Activated T-cell treated with anti-CD3 and anti-CD28 coated beads, Interleukin-2, amount 50 U/mL, for 4 hours (primary cell): ENCODE data around the gene NME3. TPM values are rescaled to one million over a fixed set of nuclear protein-coding genes. Genes with fewer than 3 reads are reported as not detected.

Experiments used
- ATAC-seq, 2 donors: fragments of 200-7000 bp; cut with Tn5 transposase; one replicate each; pipeline ENCODE4 v1.10.0; 2021
- DNase-seq: peaks from one replicate; pipeline ENCODE4 v3.0.0-alpha.2; 2020
- H3K27me3 Mint-ChIP-seq: one replicate; pipeline ENCODE4 v1.8.0; 2021; ENCODE audit warnings: low read depth, mixed read lengths
- H3K36me3 Mint-ChIP-seq: one replicate; pipeline ENCODE4 v1.8.0; 2022; ENCODE audit warnings: mixed read lengths; ENCODE audit not compliant: insufficient read depth
- H3K4me1 Mint-ChIP-seq: one replicate; pipeline ENCODE4 v1.8.0; 2021; ENCODE audit warnings: low read depth, mixed read lengths
- H3K4me3 Mint-ChIP-seq: one replicate; pipeline ENCODE4 v1.8.0; 2021; ENCODE audit warnings: mild to moderate bottlenecking, moderate library complexity, mixed read lengths
- H3K9me3 Mint-ChIP-seq: one replicate; pipeline ENCODE4 v1.8.0; 2021; ENCODE audit warnings: mixed read lengths
- total RNA-seq, 3 donors: library from RNA; stranded (reverse); gene quantifications; one replicate each; pipeline ENCODE4 v1.2.1, GENCODE V29; 2021

The NME3 gene
- 10 to 100 TPM; 37.2 to 37.6 (median 37.4) TPM for total RNA-seq

DNA sequence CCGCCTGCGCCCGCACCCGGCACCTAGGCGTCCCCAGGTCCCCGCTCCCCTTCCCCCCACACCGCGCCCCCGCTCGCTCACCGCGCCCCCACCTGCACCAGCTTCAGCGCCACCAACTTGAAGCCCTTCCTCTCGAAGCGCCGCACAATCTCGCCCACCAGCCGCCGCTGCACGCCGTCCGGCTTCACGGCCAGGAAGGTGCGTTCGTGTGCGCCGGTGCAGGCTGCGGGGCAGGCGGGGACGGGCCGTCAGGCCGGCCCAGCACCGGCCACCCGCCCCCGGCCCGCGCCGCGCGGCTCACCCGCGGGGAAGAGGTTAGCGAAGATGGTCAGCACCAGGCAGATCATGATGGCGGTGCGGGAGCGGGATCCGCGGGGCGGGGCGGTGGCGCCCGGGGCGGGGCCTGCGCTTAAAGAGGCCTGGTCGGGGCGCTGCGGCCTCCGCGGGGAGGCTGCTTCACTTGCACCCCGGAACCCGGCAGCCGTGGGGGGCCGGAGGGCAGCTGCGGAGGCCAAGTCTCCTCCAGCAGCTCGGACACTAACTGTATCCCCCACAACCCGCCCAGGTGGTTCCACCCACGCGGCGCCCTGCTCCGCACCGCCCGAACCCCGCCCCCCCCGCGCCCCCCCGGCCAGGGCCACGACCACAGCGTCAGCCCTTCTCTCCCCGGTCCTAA lies at the start of gene NME3:
NME3 (minus strand) TSS at position 356 of the 676 bp plus-strand sequence; CDS start at position 347, 9 bp downstream.
- ATAC-seq (peak; percentile 48 to 49), DNase-seq (peak; percentile 69)
- peak within 1 kb of the TSS; percentile 100 for H3K4me3 Mint-ChIP-seq
- H3K36me3 Mint-ChIP-seq: peaks cover 10% of the 10 kb centered on the region
- H3K27me3 Mint-ChIP-seq: no peaks in the 10 kb centered on the region
- no peaks in the 10 kb centered on the region for H3K9me3 Mint-ChIP-seq
- H3K4me1 Mint-ChIP-seq: peaks cover 14% of the 10 kb centered on the region

DNA sequence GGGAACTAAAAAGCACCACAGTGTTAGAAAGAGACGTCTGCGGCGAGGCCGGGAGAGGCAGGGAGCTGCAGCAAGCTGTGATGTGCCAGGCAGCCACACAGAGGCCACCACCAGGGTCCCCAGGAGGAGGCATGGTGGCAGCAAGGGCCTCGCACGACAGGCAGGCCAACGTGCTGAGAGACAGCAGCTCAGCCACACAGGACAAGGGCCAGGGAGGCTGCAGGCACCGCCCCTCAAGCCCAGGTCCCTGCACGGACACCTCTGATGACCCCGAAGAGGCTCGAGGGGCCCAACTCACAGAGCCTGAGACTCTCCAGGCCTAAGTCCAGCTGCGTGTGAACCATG lies 49.6 kb upstream of the NME3 start:
- Mint-ChIP-seq H3K9me3 (no peaks in the 10 kb centered on the region), H3K36me3 (peaks cover 2% of the 10 kb centered on the region), H3K4me3 (no peak overlapping the region), H3K27me3 (no peaks in the 10 kb centered on the region), H3K4me1 (peaks cover 18% of the 10 kb centered on the region)
- DNase-seq (no peak), ATAC-seq (no peak)

DNA sequence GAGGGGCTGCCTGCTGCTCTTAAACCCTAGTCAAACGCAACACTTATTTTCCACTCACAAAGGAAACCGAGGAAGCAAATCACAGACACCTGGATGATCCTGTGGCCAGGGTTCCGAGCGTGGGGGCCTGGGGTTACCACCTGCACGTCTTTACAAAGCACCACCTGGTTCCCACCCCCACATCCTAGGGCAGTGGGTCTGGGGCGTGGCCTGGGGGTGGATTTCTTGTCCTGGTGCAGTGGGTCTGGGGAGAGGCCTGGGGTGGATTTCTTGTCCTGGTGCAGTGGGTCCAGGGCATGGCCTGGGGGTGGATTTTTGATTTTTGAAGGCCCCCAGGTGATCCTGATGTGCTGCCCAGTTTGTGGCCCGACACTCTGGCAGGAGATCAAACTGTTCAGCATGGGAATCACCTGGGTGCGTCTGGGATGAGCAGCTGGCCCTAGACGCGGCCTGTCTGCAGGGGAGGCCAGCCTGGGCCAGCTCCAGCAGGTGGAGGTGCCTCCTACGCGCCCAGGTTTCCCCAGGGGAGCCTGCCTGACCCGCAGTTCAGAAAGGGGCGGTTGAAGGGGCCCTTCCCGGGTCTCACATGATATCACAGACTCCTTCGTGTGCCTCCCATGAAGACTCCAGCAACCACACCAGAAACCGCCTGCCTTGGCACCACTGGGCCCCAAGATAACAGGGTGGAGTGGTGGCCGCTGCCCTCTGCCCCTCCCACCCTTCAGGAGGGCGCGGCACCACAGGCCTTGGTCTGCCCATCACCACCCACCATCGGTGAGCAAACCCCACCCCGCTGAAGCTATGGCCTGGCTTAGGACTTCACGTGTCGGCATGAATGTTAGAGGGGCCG lies 49.0 kb upstream of the NME3 start:
- no peaks in the 10 kb centered on the region for H3K27me3 Mint-ChIP-seq

DNA sequence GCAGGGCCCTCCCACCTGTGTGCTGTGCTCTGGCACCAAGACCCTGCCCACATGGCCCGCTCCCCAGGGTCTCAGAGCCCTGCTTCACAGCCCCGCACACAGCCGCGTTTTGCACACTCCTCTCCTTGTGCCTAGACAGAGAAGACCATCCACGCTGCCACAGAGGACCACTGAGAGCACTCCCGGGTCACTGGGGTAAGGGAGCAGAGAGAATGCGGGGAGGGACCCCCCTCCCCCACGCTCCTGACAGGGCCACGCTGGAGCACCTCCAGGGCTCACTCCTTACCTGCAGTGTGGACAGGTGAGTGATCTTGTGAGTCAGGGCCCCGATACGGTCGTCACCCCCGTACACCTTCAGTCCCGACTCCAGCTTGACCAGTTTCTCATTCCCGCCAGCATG lies 48.3 kb upstream of the NME3 start:
- H3K27me3 Mint-ChIP-seq: no peaks in the 10 kb centered on the region
- peaks cover 9% of the 10 kb centered on the region for H3K4me1 Mint-ChIP-seq
- ATAC-seq: no peak
- no peak for DNase-seq
- no peaks in the 10 kb centered on the region for H3K9me3 Mint-ChIP-seq
- peaks cover 9% of the 10 kb centered on the region for H3K36me3 Mint-ChIP-seq
- no peak overlapping the region for H3K4me3 Mint-ChIP-seq

More for the DNA sequence above, 49.0 kb upstream of the NME3 start:
- no peaks in the 10 kb centered on the region for H3K9me3 Mint-ChIP-seq
- ATAC-seq (no peak), DNase-seq (no peak)
- H3K4me1 Mint-ChIP-seq: peaks cover 12% of the 10 kb centered on the region
- H3K4me3 Mint-ChIP-seq: no peak overlapping the region
- H3K36me3 Mint-ChIP-seq: peaks cover 5% of the 10 kb centered on the region

DNA sequence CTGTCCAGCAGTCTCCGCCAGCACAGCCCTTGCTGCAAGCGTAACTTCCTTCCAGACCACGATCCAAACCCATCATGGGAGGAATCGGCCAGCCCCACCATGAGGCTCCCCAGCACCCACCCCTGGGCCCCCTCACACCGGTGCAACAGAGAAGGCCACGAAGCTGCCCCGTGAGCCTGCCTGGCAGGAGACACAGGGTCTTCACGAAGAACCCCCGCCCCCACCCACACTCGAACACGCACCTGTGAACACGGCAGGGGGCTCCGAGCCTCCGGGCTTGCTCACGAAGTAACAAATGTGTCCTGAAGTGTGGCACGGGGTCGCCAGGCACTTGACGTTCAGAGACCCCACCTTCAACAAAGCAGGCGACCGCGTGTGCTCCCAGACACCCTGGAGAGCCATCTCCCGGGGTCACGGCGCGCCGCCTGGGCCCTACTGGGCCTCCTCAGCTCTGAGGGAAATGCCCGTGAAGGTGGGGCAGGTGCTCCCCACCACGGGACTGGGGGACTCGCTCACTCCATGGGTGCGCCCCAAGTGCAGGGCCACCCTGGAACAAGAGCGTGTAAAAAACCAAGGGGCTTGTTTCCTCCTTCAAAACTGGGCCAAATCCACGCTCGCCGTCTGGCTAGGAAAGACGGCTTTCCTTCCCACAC lies 47.7 kb upstream of the NME3 start:
- H3K27me3 Mint-ChIP-seq: no peaks in the 10 kb centered on the region
- H3K4me3 Mint-ChIP-seq: no peak overlapping the region
- no peaks in the 10 kb centered on the region for H3K9me3 Mint-ChIP-seq
- no peak for ATAC-seq
- no peak for DNase-seq
- H3K36me3 Mint-ChIP-seq: peaks cover 9% of the 10 kb centered on the region
- H3K4me1 Mint-ChIP-seq: peaks cover 3% of the 10 kb centered on the region

DNA sequence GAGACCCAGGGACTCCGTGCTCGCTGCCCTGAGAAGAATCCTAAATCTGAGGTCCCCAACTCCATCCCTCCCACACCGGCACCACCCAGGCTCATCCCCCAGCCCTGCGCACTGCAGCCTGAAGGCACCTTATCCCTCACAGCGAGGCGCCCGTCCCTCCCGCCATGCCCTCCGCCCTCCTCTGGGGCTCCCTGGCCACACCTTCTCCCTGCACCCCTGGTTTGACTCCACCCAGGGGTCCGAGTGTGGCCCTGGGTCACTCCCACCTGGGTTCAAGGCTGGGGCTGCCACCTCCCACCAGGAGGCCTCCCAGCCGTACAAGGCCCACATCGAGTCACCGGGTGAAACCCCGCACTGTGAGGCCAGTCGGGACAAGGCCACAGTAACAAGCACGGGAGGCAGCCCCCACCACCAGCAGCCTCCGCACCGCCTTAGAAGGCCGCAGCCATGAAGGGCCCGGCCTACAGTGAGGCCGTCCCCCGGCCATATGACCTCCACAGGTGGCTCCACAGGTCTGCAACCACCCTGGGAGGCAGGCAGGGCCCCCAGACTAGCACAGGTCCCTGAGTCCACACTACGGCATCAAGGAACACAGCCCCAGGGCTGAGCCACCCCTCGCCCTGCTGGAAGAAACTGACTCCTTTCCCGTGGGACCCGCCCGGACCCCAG lies 47.0 kb upstream of the NME3 start:
- no peak for DNase-seq
- peaks cover under 1% of the 10 kb centered on the region for H3K4me1 Mint-ChIP-seq
- H3K4me3 Mint-ChIP-seq: no peak overlapping the region
- no peaks in the 10 kb centered on the region for H3K27me3 Mint-ChIP-seq
- no peak for ATAC-seq
- H3K9me3 Mint-ChIP-seq: no peaks in the 10 kb centered on the region
- H3K36me3 Mint-ChIP-seq: peaks cover 11% of the 10 kb centered on the region

DNA sequence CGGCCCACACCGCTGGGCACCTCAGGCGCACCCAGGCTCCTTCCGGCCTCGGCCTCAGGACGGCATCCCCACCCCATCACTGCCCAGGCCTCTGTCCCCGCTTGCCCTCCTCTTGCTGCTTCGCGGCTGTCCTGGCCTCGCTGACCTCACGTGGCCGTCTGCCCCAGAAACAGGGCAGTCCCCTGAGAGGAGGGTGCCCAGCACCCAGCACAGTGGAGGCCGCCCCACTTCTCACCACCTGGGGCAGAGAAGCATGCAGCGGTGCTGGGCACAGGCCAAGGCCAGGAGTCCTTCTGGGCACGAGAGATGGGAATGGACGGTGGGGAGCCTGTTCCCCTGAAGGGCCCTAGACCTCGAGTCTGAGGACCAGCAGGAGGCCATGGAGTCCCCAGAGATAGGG lies 46.4 kb upstream of the NME3 start:
- no peaks in the 10 kb centered on the region for H3K27me3 Mint-ChIP-seq
- H3K4me1 Mint-ChIP-seq: peaks cover 5% of the 10 kb centered on the region
- no peak overlapping the region for H3K4me3 Mint-ChIP-seq
- no peaks in the 10 kb centered on the region for H3K9me3 Mint-ChIP-seq
- H3K36me3 Mint-ChIP-seq: peaks cover 11% of the 10 kb centered on the region
- no peak for DNase-seq
- no peak for ATAC-seq

DNA sequence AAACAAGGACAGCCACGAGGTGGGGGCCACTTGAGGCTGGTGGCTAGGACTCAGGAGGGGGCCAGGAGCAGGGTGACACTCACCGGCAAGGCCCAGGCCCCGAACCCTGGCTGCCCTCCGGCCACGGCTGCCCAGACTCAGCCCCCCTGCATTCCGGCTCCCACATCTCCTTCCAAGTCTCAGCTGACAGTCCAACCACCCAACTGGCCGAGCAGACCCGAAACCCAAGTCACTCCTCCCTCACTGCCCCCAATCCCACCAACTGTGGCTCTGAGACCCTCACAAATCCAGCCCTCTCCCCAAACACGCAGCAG lies 45.9 kb upstream of the NME3 start:
- H3K27me3 Mint-ChIP-seq: no peaks in the 10 kb centered on the region
- H3K9me3 Mint-ChIP-seq: no peaks in the 10 kb centered on the region
- no peak overlapping the region for H3K4me3 Mint-ChIP-seq
- DNase-seq: no peak
- H3K36me3 Mint-ChIP-seq: peaks cover 11% of the 10 kb centered on the region
- peaks cover 7% of the 10 kb centered on the region for H3K4me1 Mint-ChIP-seq
- ATAC-seq: no peak

DNA sequence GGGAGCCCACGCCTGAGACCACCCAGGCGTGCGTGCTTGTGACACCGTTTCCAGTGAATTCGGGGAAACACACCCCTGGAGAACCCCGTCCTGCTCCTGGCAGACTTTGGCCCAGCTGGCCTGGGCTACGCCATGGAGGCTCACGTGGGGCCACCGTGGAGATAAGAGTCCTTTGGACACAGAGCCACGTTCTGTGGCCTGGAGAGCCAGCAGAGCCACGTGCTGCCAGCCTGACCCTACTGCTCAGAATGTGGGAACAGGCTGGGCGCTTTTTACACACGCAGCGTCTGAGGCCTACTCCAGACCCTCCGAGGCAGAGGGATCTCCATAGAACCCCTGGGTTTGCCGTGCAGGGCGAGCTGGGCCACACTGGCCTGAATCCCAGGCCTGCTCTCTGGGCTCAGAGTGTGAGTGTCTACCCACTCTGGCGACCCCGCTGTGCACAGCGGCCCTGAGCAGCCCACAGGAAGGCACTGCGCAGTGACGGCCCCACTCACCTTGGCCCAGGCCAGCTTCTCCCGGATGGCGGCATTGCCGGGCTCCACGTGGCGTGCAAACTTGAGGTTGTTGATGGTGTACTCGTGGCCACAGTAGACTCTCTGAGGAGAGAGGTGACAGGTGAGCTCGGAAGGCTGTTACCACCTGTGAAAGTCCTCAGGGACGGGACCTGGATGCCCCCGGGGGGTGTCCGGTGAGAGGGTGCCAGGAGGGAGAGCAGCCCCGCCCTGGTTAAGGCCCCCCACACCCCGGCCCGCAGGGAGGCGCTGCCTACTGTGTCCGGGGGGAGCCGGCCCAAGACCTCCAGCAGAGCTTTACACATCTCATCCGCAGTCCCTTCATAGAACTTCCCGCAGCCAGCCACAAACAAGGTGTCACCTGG lies 45.3 kb upstream of the NME3 start:
- Mint-ChIP-seq H3K4me3 (no peak overlapping the region), H3K27me3 (no peaks in the 10 kb centered on the region), H3K36me3 (peaks cover 11% of the 10 kb centered on the region), H3K4me1 (peaks cover 7% of the 10 kb centered on the region), H3K9me3 (no peaks in the 10 kb centered on the region)
- ATAC-seq (no peak), DNase-seq (no peak)

DNA sequence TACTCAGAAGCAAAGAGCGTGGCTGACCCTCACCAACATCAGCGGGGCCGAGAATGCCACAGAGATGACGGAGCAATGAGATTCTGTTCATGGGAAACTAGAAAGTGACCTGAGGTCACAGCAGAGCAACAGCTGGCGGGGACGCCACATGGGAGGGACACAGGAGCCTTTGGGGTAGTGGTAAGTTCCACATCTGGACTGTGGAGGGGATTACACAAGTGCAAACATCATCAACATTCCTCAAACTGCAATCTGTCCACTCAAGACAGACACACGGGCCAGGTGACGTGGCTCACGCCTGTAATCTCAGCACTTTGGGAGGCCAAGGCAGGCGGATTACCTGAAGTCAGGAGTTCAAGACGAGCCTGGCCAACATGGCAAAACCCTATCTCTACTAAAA lies 44.1 kb upstream of the NME3 start:
- peaks cover 7% of the 10 kb centered on the region for H3K4me1 Mint-ChIP-seq
- no peak overlapping the region for H3K4me3 Mint-ChIP-seq
- no peaks in the 10 kb centered on the region for H3K9me3 Mint-ChIP-seq
- H3K36me3 Mint-ChIP-seq: peaks cover 11% of the 10 kb centered on the region
- DNase-seq (no peak), ATAC-seq (no peak)
- no peaks in the 10 kb centered on the region for H3K27me3 Mint-ChIP-seq

DNA sequence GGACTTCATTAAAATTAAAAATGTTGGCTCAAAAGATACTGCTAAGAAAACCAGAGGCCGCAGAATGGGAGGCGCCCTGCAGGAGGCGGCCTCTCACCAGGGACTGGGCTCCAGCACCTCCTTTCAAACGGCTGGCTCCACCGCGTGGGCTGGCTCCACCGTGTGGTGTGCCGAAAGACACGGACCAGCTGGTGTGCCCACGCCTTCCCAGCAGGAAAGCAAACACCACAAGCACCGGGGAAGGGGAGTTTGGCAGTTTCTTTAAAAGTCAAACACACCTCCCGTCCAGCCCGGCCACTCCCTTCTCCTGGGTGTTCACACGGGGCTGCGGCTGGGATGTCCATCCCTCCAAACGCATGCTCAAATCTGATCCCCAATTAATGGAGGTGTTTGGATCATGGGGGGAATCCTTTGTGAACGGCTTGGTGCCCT lies 41.4 kb upstream of the NME3 start:
- peaks cover 7% of the 10 kb centered on the region for H3K4me1 Mint-ChIP-seq
- ATAC-seq: peak; percentile 61 to 82
- H3K27me3 Mint-ChIP-seq: no peaks in the 10 kb centered on the region
- DNase-seq: peak; percentile 48
- peaks cover 12% of the 10 kb centered on the region for H3K36me3 Mint-ChIP-seq
- no peak overlapping the region for H3K4me3 Mint-ChIP-seq
- H3K9me3 Mint-ChIP-seq: no peaks in the 10 kb centered on the region

DNA sequence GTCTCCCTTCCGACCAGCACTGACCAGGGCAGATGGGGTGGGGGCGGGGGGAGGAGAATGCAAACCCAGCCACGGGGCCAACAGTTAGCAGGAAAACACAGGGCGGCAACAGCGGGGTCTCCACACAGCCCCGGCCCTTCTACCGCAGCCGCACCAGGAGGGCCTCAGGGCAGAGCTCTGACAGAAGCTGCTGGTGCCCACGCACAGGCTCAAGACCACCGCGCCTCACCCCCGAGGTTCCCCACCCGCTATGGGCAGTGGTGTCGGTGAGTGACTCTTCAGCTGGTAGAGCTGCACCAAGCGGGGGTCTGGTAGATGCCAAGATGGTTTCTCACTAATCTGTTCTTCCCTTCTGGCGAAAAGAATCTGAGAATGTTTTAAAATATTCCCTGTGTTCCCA lies 39.2 kb upstream of the NME3 start:
- no peaks in the 10 kb centered on the region for H3K9me3 Mint-ChIP-seq
- H3K4me3 Mint-ChIP-seq: no peak overlapping the region
- DNase-seq (no peak), ATAC-seq (no peak)
- peaks cover 18% of the 10 kb centered on the region for H3K36me3 Mint-ChIP-seq
- peaks cover 7% of the 10 kb centered on the region for H3K4me1 Mint-ChIP-seq
- H3K27me3 Mint-ChIP-seq: no peaks in the 10 kb centered on the region

DNA sequence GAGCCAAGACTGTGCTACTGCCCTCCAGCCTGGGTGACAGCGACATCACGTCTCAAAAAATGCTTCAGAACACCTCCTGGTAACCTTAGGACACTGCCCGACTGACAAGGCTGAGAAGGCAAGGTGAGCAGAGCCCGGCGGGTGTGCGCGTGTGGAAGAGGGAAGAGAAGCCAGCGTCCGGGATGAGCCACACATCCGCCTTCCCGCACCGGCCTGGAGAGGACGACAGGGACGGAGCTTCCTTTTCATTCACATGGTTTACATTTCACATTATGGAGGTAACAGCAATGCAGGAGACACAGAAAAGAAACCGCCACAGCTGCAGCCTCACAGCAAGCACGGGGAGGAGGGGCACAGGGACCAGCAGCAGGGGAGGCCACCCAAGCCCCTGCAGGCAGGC lies 38.8 kb upstream of the NME3 start:
- ATAC-seq (no peak), DNase-seq (no peak)
- H3K4me3 Mint-ChIP-seq: no peak overlapping the region
- H3K4me1 Mint-ChIP-seq: peaks cover 7% of the 10 kb centered on the region
- H3K36me3 Mint-ChIP-seq: peaks cover 14% of the 10 kb centered on the region
- H3K9me3 Mint-ChIP-seq: no peaks in the 10 kb centered on the region
- H3K27me3 Mint-ChIP-seq: no peaks in the 10 kb centered on the region
